CD4-positive, alpha-beta memory T cell (primary cell): Measurements from ENCODE around the gene FAM149B1. TPM values are rescaled to one million over a fixed set of nuclear protein-coding genes. Genes with fewer than 3 reads are reported as not detected.
"Not testable (repeated sequence)": the region's sequence is repeated elsewhere in the genome, so short reads cannot be mapped to it uniquely, and the experiment has no call there.

Source experiments
- CTCF ChIA-PET: fragments of 350-600 bp; sonication (Branson Sonifier 250); formaldehyde crosslinking; loops from one replicate; lab custom pipeline; 2021; ENCODE audit warnings: inconsistent platforms; ENCODE audit not compliant: partially characterized antibody; lab: Charles Lee
- POLR2A ChIA-PET: fragments of 350-600 bp; sonication (Branson Sonifier 250); formaldehyde crosslinking; loops from one replicate; lab custom pipeline; 2021; ENCODE audit not compliant: partially characterized antibody; lab: Charles Lee
- DNase-seq, 5 donors: peaks; one replicate each; pipeline versions ENCODE4 v3.0.0 to v3.0.0-alpha.2; 2020 to 2022; ENCODE audit warnings: mixed read lengths in 1 of 5
- H3K27ac ChIP-seq: one replicate; pipeline ENCODE4 v1.7.0; 2013; ENCODE audit warnings: low read depth, low read length
- H3K27me3 ChIP-seq: 2 replicates; pipeline ENCODE4 v1.7.0; 2013; ENCODE audit warnings: mild to moderate bottlenecking, low read length, moderate library complexity; ENCODE audit not compliant: insufficient read depth
- H3K36me3 ChIP-seq: 2 replicates; pipeline ENCODE4 v1.7.0; 2013; ENCODE audit warnings: mild to moderate bottlenecking, low read length, moderate library complexity; ENCODE audit not compliant: insufficient read depth
- H3K4me1 ChIP-seq: 2 replicates; pipeline ENCODE4 v1.7.0; 2013; ENCODE audit warnings: mild to moderate bottlenecking, low read length, moderate library complexity; ENCODE audit not compliant: insufficient read depth
- H3K4me3 ChIP-seq, 2 donors: one replicate each; pipeline ENCODE4 v1.7.0; 2013; ENCODE audit warnings: low read length in 2 of 2, mild to moderate bottlenecking in 1 of 2
- H3K9me3 ChIP-seq, 2 donors: one replicate each; pipeline ENCODE4 v1.7.0; 2013; ENCODE audit warnings: low read length in 2 of 2, control low read depth in 1 of 2; ENCODE audit not compliant: control insufficient read depth in 1 of 2
- H3K27ac Mint-ChIP-seq, 7 donors: one replicate each; pipeline ENCODE4 v1.8.0; 2020 to 2021; ENCODE audit warnings: mixed read lengths in 7 of 7, mild to moderate bottlenecking in 6 of 7, inconsistent platforms in 3 of 7, moderate library complexity in 3 of 7
- H3K27me3 Mint-ChIP-seq, 2 donors: one replicate each; pipeline ENCODE4 v1.8.0; 2020 to 2021; ENCODE audit warnings: mixed read lengths in 2 of 2
- H3K36me3 Mint-ChIP-seq, 2 donors: one replicate each; pipeline ENCODE4 v1.8.0; 2020 to 2021; ENCODE audit warnings: mixed read lengths in 2 of 2, inconsistent platforms in 1 of 2, mild to moderate bottlenecking in 1 of 2
- H3K4me1 Mint-ChIP-seq, 4 donors: one replicate each; pipeline ENCODE4 v1.8.0; 2020 to 2021; ENCODE audit warnings: mixed read lengths in 4 of 4, mild to moderate bottlenecking in 1 of 4
- H3K4me3 Mint-ChIP-seq, 8 donors: one replicate each; pipeline ENCODE4 v1.8.0; 2020 to 2021; ENCODE audit warnings: mixed read lengths in 8 of 8, mild to moderate bottlenecking in 7 of 8, moderate library complexity in 6 of 8, inconsistent platforms in 3 of 8
- H3K9me3 Mint-ChIP-seq, 8 donors: one replicate each; pipeline ENCODE4 v1.8.0; 2020 to 2021; ENCODE audit warnings: mixed read lengths in 8 of 8, mild to moderate bottlenecking in 5 of 8, inconsistent platforms in 3 of 8, moderate library complexity in 1 of 8
- intact Hi-C: fragments of 100-400 bp; cut with micrococcal nuclease; formaldehyde crosslinking; loops from one replicate; pipeline ENCODE4 v1.15.1; 2023
- polyA plus RNA-seq, 2 donors: library from polyadenylated mRNA; unstranded; fragments of 300-500 nt; fragmentation: Illumina TruSeq; gene quantifications; one replicate each; pipeline ENCODE4 v1.2.3, GENCODE V29; 2021
- total RNA-seq, 2 experiments: library from RNA; stranded (reverse); gene quantifications; one replicate each; pipeline ENCODE4 v1.2.3, GENCODE V29; 2021

The FAM149B1 gene
- total and polyA plus RNA-seq, 4 experiments from 2014 or later, result 3.9 to 20.5 (median 11.5) TPM

DNA sequence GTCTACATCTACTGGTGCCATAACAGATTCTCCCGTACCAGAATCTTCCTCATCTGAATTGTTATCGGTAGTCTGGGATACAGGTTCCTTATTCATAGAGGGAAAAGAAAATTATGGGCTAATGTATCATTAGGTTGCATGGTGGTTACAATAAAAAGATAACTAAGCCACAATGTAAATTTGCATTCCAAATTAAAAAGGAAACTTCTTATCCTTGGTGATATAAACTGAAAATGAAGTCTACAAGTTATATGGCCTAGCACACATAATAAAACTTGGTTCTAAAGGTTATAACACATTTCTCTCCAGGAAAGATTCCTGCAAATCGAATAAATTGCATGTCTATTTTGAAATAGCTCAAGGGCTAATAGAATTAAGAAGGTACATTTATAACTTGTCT lies 33.2 kb upstream of the FAM149B1 start:
- Histone ChIP-seq H3K9me3 (no peaks in the 10 kb centered on the region), H3K4me1 (no peaks in the 10 kb centered on the region), H3K27ac (no peak overlapping the region), H3K27me3 (no peaks in the 10 kb centered on the region), H3K4me3 (no peak overlapping the region), H3K36me3 (peaks cover 58% of the 10 kb centered on the region)
- no peaks in the 10 kb centered on the region for H3K4me1 Mint-ChIP-seq
- intact Hi-C loops, result loop anchor here (5.0 kb wide), 1 partner anchor 37 kb away; the partner anchor contains the start of gene P4HA1
- ChIA-PET CTCF (interaction anchor here (1.2 to 6.2 kb wide), 2 partner anchors 24 to 38 kb away, joined by 6 to 37 read pairs; partner anchors contain the start of gene P4HA1), POLR2A (interaction anchor here (1.1 to 3.2 kb wide), 2 partner anchors 32 to 38 kb away, joined by 3 to 10 read pairs; partner anchors contain the start of gene P4HA1)
- H3K9me3 Mint-ChIP-seq, result no peaks in the 10 kb centered on the region
- no peak for DNase-seq
- no peaks in the 10 kb centered on the region for H3K27me3 Mint-ChIP-seq
- no peak overlapping the region for H3K27ac Mint-ChIP-seq
- H3K36me3 Mint-ChIP-seq, result peaks cover 54 to 74% of the 10 kb centered on the region in 2 donors
- no peak overlapping the region for H3K4me3 Mint-ChIP-seq

DNA sequence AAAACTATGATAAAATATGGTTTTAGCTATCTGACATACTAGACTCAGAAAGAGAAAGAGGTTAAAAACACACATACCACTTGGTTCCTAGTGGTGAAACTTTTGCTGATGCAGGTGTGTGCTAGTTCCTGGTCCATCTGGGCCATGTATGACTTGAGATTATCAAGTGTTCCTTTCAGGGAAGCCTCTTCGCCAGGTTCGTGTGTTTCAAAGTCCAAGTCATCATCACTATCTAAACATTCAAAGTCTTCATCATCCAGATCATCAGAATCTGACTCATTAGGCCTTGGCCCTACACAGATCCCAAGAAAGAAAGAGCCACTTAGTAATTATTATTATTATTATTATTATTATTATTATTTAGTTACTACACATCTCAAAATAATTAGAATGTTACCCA lies 31.3 kb upstream of the FAM149B1 start:
- H3K9me3 ChIP-seq, result no peaks in the 10 kb centered on the region
- ChIA-PET CTCF (interaction anchor here (6.2 kb wide), 1 partner anchor 40 kb away, joined by 37 read pairs; the partner anchor contains the start of gene P4HA1), POLR2A (interaction anchor here (0.7 kb wide), 1 partner anchor 40 kb away, joined by 3 read pairs; the partner anchor contains the start of gene P4HA1)
- Mint-ChIP-seq H3K27me3 (no peaks in the 10 kb centered on the region), H3K27ac (peak overlapping the region in 2 of 7 donors; percentile 4 to 60), H3K4me3 (no peak overlapping the region), H3K36me3 (peaks cover 50 to 67% of the 10 kb centered on the region in 2 donors), H3K4me1 (no peaks in the 10 kb centered on the region), H3K9me3 (no peaks in the 10 kb centered on the region)
- H3K4me3 ChIP-seq, result no peak overlapping the region
- H3K4me1 ChIP-seq, result no peaks in the 10 kb centered on the region
- H3K27me3 ChIP-seq, result no peaks in the 10 kb centered on the region
- H3K27ac ChIP-seq, result no peak overlapping the region
- intact Hi-C loops, result no loop called here
- no peak for DNase-seq
- H3K36me3 ChIP-seq, result peaks cover 54% of the 10 kb centered on the region

DNA sequence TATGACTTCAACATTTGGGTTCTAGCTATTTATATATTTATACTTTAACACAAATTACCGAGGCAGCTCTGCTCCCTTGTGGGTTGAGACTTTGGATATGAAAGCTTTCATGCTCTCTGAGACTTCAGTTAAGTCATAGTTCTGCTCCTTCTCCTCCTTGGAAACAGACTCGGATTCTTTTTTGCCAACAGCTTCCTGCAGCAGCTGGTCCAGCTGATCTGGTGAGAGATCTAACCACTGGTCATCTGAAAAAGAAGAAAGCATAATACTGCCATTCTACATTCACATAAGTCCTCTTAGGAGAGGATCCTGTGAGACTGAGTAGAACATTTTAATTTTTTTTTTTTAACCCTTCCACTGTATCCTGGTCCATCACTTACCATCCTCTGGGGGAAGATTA lies 28.7 kb upstream of the FAM149B1 start:
- no peaks in the 10 kb centered on the region for H3K27me3 ChIP-seq
- no peaks in the 10 kb centered on the region for H3K4me1 Mint-ChIP-seq
- H3K4me3 Mint-ChIP-seq, result no peak overlapping the region
- H3K27ac ChIP-seq, result no peak overlapping the region
- no peaks in the 10 kb centered on the region for H3K4me1 ChIP-seq
- CTCF ChIA-PET, result interaction anchor here (0.5 to 1.4 kb wide), 4 partner anchors 10 to 426 kb away, joined by 3 to 8 read pairs (median 3); no protein-coding TSS in a partner anchor
- H3K27me3 Mint-ChIP-seq, result no peaks in the 10 kb centered on the region
- no peaks in the 10 kb centered on the region for H3K9me3 ChIP-seq
- H3K36me3 ChIP-seq, result peaks cover 48% of the 10 kb centered on the region
- no peak for DNase-seq
- H3K9me3 Mint-ChIP-seq, result no peaks in the 10 kb centered on the region
- no peak overlapping the region for H3K4me3 ChIP-seq
- H3K27ac Mint-ChIP-seq, result peak overlapping the region in 1 of 7 donors; percentile 21
- POLR2A ChIA-PET, result interaction anchor here (2.1 kb wide), 1 partner anchor 43 kb away, joined by 6 read pairs; no protein-coding TSS in a partner anchor
- intact Hi-C loops, result no loop called here
- H3K36me3 Mint-ChIP-seq, result peaks cover 43 to 59% of the 10 kb centered on the region in 2 donors

DNA sequence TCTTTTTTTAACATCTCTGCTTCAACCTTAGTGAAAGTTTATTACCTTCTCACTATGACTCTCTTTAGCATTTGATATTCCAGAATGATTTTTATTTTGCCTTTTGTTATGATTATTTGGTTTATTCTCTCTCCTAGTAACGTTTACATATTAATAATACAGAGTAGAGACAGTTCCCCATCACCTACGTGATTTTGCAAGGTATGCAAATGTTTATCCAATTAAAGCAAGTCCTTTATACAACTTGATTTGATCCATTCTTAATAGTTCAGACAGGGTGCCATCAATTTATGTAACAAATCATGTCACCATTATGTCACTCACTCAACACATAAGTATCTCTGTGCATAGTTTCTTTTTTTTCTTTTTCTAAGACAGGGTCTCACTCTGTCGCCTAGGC lies 26.3 kb upstream of the FAM149B1 start:
- no peaks in the 10 kb centered on the region for H3K27me3 Mint-ChIP-seq
- DNase-seq, result no peak
- CTCF ChIA-PET, result no interaction called here
- no peaks in the 10 kb centered on the region for H3K9me3 ChIP-seq
- intact Hi-C loops, result no loop called here
- POLR2A ChIA-PET, result no interaction called here
- no peaks in the 10 kb centered on the region for H3K9me3 Mint-ChIP-seq
- no peak overlapping the region for H3K4me3 ChIP-seq
- H3K4me1 ChIP-seq, result no peaks in the 10 kb centered on the region
- H3K4me3 Mint-ChIP-seq, result no peak overlapping the region
- H3K4me1 Mint-ChIP-seq, result no peaks in the 10 kb centered on the region
- no peaks in the 10 kb centered on the region for H3K27me3 ChIP-seq
- H3K36me3 Mint-ChIP-seq, result peaks cover 34 to 55% of the 10 kb centered on the region in 2 donors
- peak overlapping the region in 1 of 7 donors; percentile 41 for H3K27ac Mint-ChIP-seq
- H3K36me3 ChIP-seq, result peaks cover 40% of the 10 kb centered on the region
- H3K27ac ChIP-seq, result no peak overlapping the region

DNA sequence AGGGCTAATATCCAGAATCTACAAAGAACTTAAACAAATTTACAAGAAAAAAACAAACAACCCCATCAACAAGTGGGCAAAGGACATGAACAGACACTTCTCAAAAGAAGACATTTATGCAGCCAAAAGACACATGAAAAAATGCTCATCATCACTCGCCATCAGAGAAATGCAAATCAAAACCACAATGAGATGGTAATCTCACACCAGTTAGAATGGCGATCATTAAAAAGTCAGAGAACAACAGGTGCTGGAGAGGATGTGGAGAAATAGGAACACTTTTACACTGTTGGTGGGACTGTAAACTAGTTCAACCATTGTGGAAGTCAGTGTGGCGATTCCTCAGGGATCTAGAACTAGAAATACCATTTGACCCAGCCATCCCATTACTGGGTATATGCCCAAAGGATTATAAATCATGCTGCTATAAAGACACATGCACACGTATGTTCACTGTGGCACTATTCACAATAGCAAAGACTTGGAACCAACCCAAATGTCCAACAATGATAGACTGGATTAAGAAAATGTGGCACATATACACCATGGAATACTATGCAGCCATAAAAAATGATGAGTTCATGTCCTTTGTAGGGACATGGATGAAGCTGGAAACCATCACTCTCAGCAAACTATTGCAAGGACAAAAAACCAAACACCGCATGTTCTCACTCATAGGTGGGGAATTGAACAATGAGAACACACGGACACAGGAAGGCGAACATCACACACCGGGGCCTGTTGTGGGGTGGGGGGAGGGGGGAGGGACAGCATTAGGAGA lies 17.1 kb upstream of the FAM149B1 start:
- H3K4me1 ChIP-seq, H3K27ac ChIP-seq, H3K9me3 Mint-ChIP-seq, POLR2A ChIA-PET, intact Hi-C loops, H3K27ac Mint-ChIP-seq, H3K4me1 Mint-ChIP-seq, H3K4me3 ChIP-seq, H3K27me3 ChIP-seq, DNase-seq, H3K27me3 Mint-ChIP-seq, H3K4me3 Mint-ChIP-seq, H3K9me3 ChIP-seq: not testable (repeated sequence)
- CTCF ChIA-PET, result interaction anchor here (2.2 kb wide), 1 partner anchor 54 kb away, joined by 9 read pairs; the partner anchor contains the start of gene P4HA1
- peaks cover 27% of the 10 kb centered on the region for H3K36me3 ChIP-seq
- peaks cover 40 to 68% of the 10 kb centered on the region in 2 donors for H3K36me3 Mint-ChIP-seq

DNA sequence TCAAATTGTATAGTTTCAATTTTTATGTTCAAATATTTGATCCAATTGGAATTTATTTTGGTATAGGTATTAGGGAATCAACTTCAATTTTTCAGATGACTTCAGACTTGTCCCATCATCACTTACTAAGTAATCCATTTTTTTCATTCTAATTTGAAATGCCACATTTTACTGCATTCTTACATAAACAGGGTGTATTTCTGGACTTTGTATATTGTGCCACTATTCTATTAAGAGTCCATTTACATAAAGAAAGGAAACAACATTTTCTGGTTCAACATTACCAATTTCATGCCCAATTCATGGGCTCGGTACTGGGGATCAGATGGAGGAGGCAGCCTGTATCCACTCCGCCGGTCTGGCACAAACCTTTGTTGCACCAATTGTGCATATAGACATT lies 15.9 kb upstream of the FAM149B1 start:
- peaks cover 0 to 5% (median 2%) of the 10 kb centered on the region in 4 donors for H3K4me1 Mint-ChIP-seq
- DNase-seq, result no peak
- no peaks in the 10 kb centered on the region for H3K4me1 ChIP-seq
- no peak overlapping the region for H3K27ac ChIP-seq
- H3K36me3 Mint-ChIP-seq, result peaks cover 48 to 72% of the 10 kb centered on the region in 2 donors
- peaks cover 28% of the 10 kb centered on the region for H3K36me3 ChIP-seq
- CTCF ChIA-PET, result interaction anchor here (1.1 to 2.2 kb wide), 2 partner anchors 55 to 56 kb away, joined by 3 to 9 read pairs; partner anchors contain the start of gene P4HA1
- no peak overlapping the region for H3K4me3 Mint-ChIP-seq
- H3K27me3 ChIP-seq, result no peaks in the 10 kb centered on the region
- H3K27ac Mint-ChIP-seq, result peak overlapping the region in 1 of 7 donors; percentile 50
- POLR2A ChIA-PET, result no interaction called here
- H3K9me3 ChIP-seq, result no peaks in the 10 kb centered on the region
- no peaks in the 10 kb centered on the region for H3K9me3 Mint-ChIP-seq
- no peaks in the 10 kb centered on the region for H3K27me3 Mint-ChIP-seq
- intact Hi-C loops, result no loop called here
- H3K4me3 ChIP-seq, result no peak overlapping the region

DNA sequence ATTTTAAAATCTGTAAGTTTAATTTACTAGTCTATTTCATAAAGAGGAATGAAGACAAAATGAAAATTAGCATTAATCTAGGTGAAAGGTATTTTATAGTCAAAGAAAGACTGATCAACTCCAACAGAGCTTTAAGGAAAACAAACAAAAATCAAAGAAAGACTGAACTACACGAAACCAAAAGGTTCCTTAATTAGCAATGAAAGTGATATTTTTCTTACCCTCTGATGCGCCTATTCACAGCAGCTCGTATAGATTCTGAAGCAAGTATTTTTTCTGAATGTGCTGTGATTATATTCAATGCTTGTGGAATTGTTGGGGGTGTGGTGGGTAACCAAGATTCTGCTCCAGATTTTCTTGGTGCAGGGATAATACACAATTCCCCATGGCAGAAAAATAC lies 11.9 kb upstream of the FAM149B1 start:
- Mint-ChIP-seq H3K27ac (no peak overlapping the region), H3K4me1 (peaks cover 11 to 12% (median 11%) of the 10 kb centered on the region in 4 donors), H3K36me3 (peaks cover 43 to 55% of the 10 kb centered on the region in 2 donors), H3K9me3 (no peaks in the 10 kb centered on the region), H3K27me3 (no peaks in the 10 kb centered on the region), H3K4me3 (no peak overlapping the region)
- no peak overlapping the region for H3K4me3 ChIP-seq
- peaks cover under 1% of the 10 kb centered on the region for H3K4me1 ChIP-seq
- peaks cover 31% of the 10 kb centered on the region for H3K36me3 ChIP-seq
- no peaks in the 10 kb centered on the region for H3K9me3 ChIP-seq
- no peak overlapping the region for H3K27ac ChIP-seq
- DNase-seq, result no peak
- H3K27me3 ChIP-seq, result no peaks in the 10 kb centered on the region
- intact Hi-C loops, result no loop called here
- ChIA-PET POLR2A (no interaction called here), CTCF (interaction anchor here (8.0 kb wide), 1 partner anchor 60 kb away, joined by 158 read pairs; the partner anchor contains the start of gene P4HA1)
